HepG2 (cell line): ENCODE results near the gene MST1. TPM values are rescaled to one million over a fixed set of nuclear protein-coding genes. Genes with fewer than 3 reads are reported as not detected.

ENCODE experiments used
- BATF2 ChIP-seq: sonication (generic); formaldehyde crosslinking; IDR thresholded peaks from 2 replicates; pipeline ENCODE4 v1.8.0; 2022; ENCODE audit warnings: mild to moderate bottlenecking, missing genetic modification reagents, moderate library complexity
- DRAP1 ChIP-seq: IDR thresholded peaks from 2 replicates; pipeline ENCODE4 v1.6.1; 2016; ENCODE audit warnings: missing genetic modification reagents, missing compliant biosample characterization
- ETV5 ChIP-seq: IDR thresholded peaks from 2 replicates; pipeline ENCODE4 v1.6.1; 2018; ENCODE audit warnings: missing biosample characterization, missing genetic modification reagents, inconsistent platforms, borderline replicate concordance
- GLI4 ChIP-seq: sonication (generic); formaldehyde crosslinking; IDR thresholded peaks from 2 replicates; pipeline ENCODE4 v1.5.1; 2020; ENCODE audit warnings: missing genetic modification reagents, mild to moderate bottlenecking, moderate library complexity, borderline replicate concordance
- KAT8 ChIP-seq: IDR thresholded peaks from 2 replicates; pipeline ENCODE4 v1.6.1; 2016; ENCODE audit warnings: missing genetic modification reagents, missing compliant biosample characterization
- POLR2AphosphoS5 ChIP-seq: IDR thresholded peaks from 2 replicates; pipeline ENCODE4 v1.6.1; 2012; ENCODE audit warnings: low read depth, low read length
- PRDM10 ChIP-seq: sonication (generic); formaldehyde crosslinking; IDR thresholded peaks from 2 replicates; pipeline ENCODE4 v1.4.0; 2020; ENCODE audit warnings: low read depth, missing genetic modification reagents
- ZFYVE20 ChIP-seq: sonication (generic); formaldehyde crosslinking; IDR thresholded peaks from 2 replicates; pipeline ENCODE4 v1.8.0; 2023; ENCODE audit warnings: low read depth, mild to moderate bottlenecking, moderate library complexity, missing genetic modification reagents, borderline replicate concordance
- ZMYM4 ChIP-seq: sonication (generic); formaldehyde crosslinking; IDR thresholded peaks from 2 replicates; pipeline ENCODE4 v1.8.1; 2023; ENCODE audit warnings: mild to moderate bottlenecking, missing genetic modification reagents
- ZNF275 ChIP-seq: sonication (generic); formaldehyde crosslinking; IDR thresholded peaks from 2 replicates; pipeline ENCODE4 v1.8.0; 2022; ENCODE audit warnings: missing genetic modification reagents, mild to moderate bottlenecking, inconsistent platforms, borderline replicate concordance
- ZNF546 ChIP-seq: sonication (generic); formaldehyde crosslinking; conservative IDR thresholded peaks from 2 replicates; pipeline ENCODE4 v1.8.1; 2023; ENCODE audit warnings: mild to moderate bottlenecking, missing genetic modification reagents
- ZNF709 ChIP-seq: sonication (generic); formaldehyde crosslinking; IDR thresholded peaks from 2 replicates; pipeline ENCODE4 v1.5.0; 2020; ENCODE audit warnings: mild to moderate bottlenecking, missing genetic modification reagents
- ZNF788 ChIP-seq: sonication (generic); formaldehyde crosslinking; IDR thresholded peaks from 2 replicates; pipeline ENCODE4 v1.5.0; 2020; ENCODE audit warnings: mild to moderate bottlenecking, missing genetic modification reagents, borderline replicate concordance
- ZSCAN9 ChIP-seq: IDR thresholded peaks from 2 replicates; pipeline ENCODE4 v1.6.1; 2016; ENCODE audit warnings: borderline replicate concordance
- polyA plus RNA-seq, 8 experiments: library from polyadenylated mRNA; depleted of rRNA in 3 of 8; stranded (reverse) in 7 of 8; unstranded in 1 of 8; fragments of >200 nt; fragmentation: Illumina TruSeq in 4 of 8; extraction: Trizol in 4 of 8; gene quantifications; 2 replicates each; pipeline versions ENCODE4 v1.2.1 to v1.2.3, GENCODE V29; 2011 to 2016; ENCODE audit warnings: low read depth in 4 of 8, missing spikeins in 1 of 8, mixed read lengths in 1 of 8; ENCODE audit not compliant: insufficient read depth in 1 of 8
- total RNA-seq, 5 experiments: library from RNA; depleted of rRNA; stranded (reverse); fragments of >200 nt; fragmentation: Illumina TruSeq; extraction: Trizol; gene quantifications; 2 replicates each; pipeline ENCODE4 v1.2.3, GENCODE V29; 2016; ENCODE audit warnings: low read depth in 1 of 5

Gene MST1
- total and polyA plus RNA-seq, 2 of the 13 experiments (the other 11 are each of a cell fraction or from before 2014, with no cell fraction given) = 189 to 452 TPM

- no peak for TF ChIP-seq PRDM10 (CRISPR knock-in tag)
- peak; percentile 83; the same call in 1 of the 2 replicates for TF ChIP-seq BATF2 (CRISPR knock-in tag)
- TF ChIP-seq ZNF709 (CRISPR knock-in tag) = no peak; the same call in none of the 2 replicates
- TF ChIP-seq ETV5 (CRISPR knock-in tag) = peak; percentile 91
- peak; percentile 72 for TF ChIP-seq KAT8
- TF ChIP-seq ZNF788 (CRISPR knock-in tag) = peak; percentile 52; the same call in 1 of the 2 replicates
- 0 out of 2 replicates have a peak, but pooled peaks have one; percentile 25 for TF ChIP-seq GLI4 (CRISPR knock-in tag)
- peak; percentile 38; the same call in 1 of the 2 replicates for TF ChIP-seq DRAP1 (CRISPR knock-in tag)
- no peak; the same call in 1 of the 2 replicates for TF ChIP-seq ZSCAN9 (CRISPR knock-in tag)
- peak; percentile 9; the same call in 1 of the 2 replicates for TF ChIP-seq ZMYM4 (CRISPR knock-in tag)
- no peak for TF ChIP-seq ZFYVE20 (CRISPR knock-in tag)
- peak; percentile 67; the same call in 1 of the 2 replicates for TF ChIP-seq ZNF275 (CRISPR knock-in tag)
- TF ChIP-seq POLR2AphosphoS5 = peak; percentile 62
- TF ChIP-seq ZNF546 (CRISPR knock-in tag) = peak; percentile 70; the same call in 1 of the 2 replicates
These were observed 15.4 kb downstream of the MST1 start, which contains the start of gene APEH (continued) for GRCh38 chr3:49673715-49674496.
